Trophoblast cell (in vitro differentiated cells and primary cell): ENCODE data around the gene SDC1.
"Not testable (repeated sequence)": the region's sequence is repeated elsewhere in the genome, so short reads cannot be mapped to it uniquely, and the experiment has no call there.

Experiments
- DNase-seq, 2 donors: peaks; one replicate each; pipeline ENCODE4 v3.0.0-alpha.2; 2016
- H2AFZ ChIP-seq: 2 replicates; pipeline ENCODE4 v1.6.1; 2013; ENCODE audit warnings: low read length, moderate library complexity, mild to moderate bottlenecking; ENCODE audit not compliant: insufficient read depth, poor library complexity
- H2AK5ac ChIP-seq: 2 replicates; pipeline ENCODE4 v1.6.1; 2013; ENCODE audit warnings: mild to moderate bottlenecking, low read length
- H2BK120ac ChIP-seq: 2 replicates; pipeline ENCODE4 v1.6.1; 2013; ENCODE audit warnings: low read length, mild to moderate bottlenecking, moderate library complexity; ENCODE audit not compliant: insufficient read depth, poor library complexity
- H2BK12ac ChIP-seq: 2 replicates; pipeline ENCODE4 v1.6.1; 2013; ENCODE audit warnings: mild to moderate bottlenecking, low read length, moderate library complexity
- H2BK5ac ChIP-seq: 2 replicates; pipeline ENCODE4 v1.6.1; 2013; ENCODE audit warnings: low read length, low read depth, moderate library complexity, mild to moderate bottlenecking; ENCODE audit not compliant: poor library complexity
- H3K14ac ChIP-seq: 2 replicates; pipeline ENCODE4 v1.6.1; 2013; ENCODE audit warnings: mild to moderate bottlenecking, low read length
- H3K18ac ChIP-seq: 2 replicates; pipeline ENCODE4 v1.6.1; 2013; ENCODE audit warnings: mild to moderate bottlenecking, low read length
- H3K23ac ChIP-seq: 2 replicates; pipeline ENCODE4 v1.6.1; 2013; ENCODE audit warnings: low read length
- H3K27ac ChIP-seq: 2 replicates; pipeline ENCODE4 v1.5.1; 2013; ENCODE audit warnings: low read depth, mild to moderate bottlenecking, inconsistent platforms, low read length, moderate library complexity
- H3K27me3 ChIP-seq: 2 replicates; pipeline ENCODE4 v1.6.1; 2013; ENCODE audit warnings: inconsistent platforms, mild to moderate bottlenecking, low read length, moderate library complexity; ENCODE audit not compliant: insufficient read depth
- H3K36me3 ChIP-seq, 2 experiments: 1 replicate in 1 of 2; 2 replicates in 1 of 2; pipeline ENCODE4 v1.6.1; 2013; ENCODE audit warnings: low read length in 2 of 2, mild to moderate bottlenecking in 2 of 2, moderate library complexity in 1 of 2; ENCODE audit not compliant: insufficient read depth in 2 of 2, control insufficient read depth in 1 of 2
- H3K4ac ChIP-seq: 2 replicates; pipeline ENCODE4 v1.6.1; 2013; ENCODE audit warnings: low read depth, mild to moderate bottlenecking, low read length, moderate library complexity
- H3K4me1 ChIP-seq, 2 experiments: 1 replicate in 1 of 2; 2 replicates in 1 of 2; pipeline ENCODE4 v1.6.1; 2013; ENCODE audit warnings: low read length in 2 of 2, mild to moderate bottlenecking in 2 of 2, moderate library complexity in 1 of 2; ENCODE audit not compliant: insufficient read depth in 2 of 2, control insufficient read depth in 1 of 2
- H3K4me2 ChIP-seq: 2 replicates; pipeline ENCODE4 v1.6.1; 2013; ENCODE audit warnings: inconsistent platforms, mild to moderate bottlenecking, low read length, moderate library complexity
- H3K4me3 ChIP-seq: 2 replicates; pipeline ENCODE4 v1.5.1; 2013; ENCODE audit warnings: mild to moderate bottlenecking, low read depth, low read length, inconsistent platforms
- H3K79me1 ChIP-seq: one replicate; pipeline ENCODE4 v1.6.1; 2013; ENCODE audit warnings: low read length
- H3K79me2 ChIP-seq: 2 replicates; pipeline ENCODE4 v1.6.1; 2013; ENCODE audit warnings: low read length, mild to moderate bottlenecking; ENCODE audit not compliant: control insufficient read depth, insufficient read depth, poor library complexity
- H3K9ac ChIP-seq: 2 replicates; pipeline ENCODE4 v1.6.1; 2013; ENCODE audit warnings: mild to moderate bottlenecking, low read length
- H3K9me3 ChIP-seq: 2 replicates; pipeline ENCODE4 v1.6.1; 2013; ENCODE audit warnings: low read depth, mild to moderate bottlenecking, control low read depth, inconsistent platforms, low read length; ENCODE audit not compliant: insufficient read depth
- H4K12ac ChIP-seq: 2 replicates; pipeline ENCODE4 v1.6.1; 2013; ENCODE audit warnings: low read depth, mild to moderate bottlenecking, low read length, moderate library complexity
- H4K8ac ChIP-seq: 2 replicates; pipeline ENCODE4 v1.6.1; 2013; ENCODE audit warnings: low read depth, mild to moderate bottlenecking, low read length, moderate library complexity
- H4K91ac ChIP-seq: one replicate; pipeline ENCODE4 v1.6.1; 2013; ENCODE audit warnings: low read depth, mild to moderate bottlenecking, low read length, moderate library complexity
- WGBS: extraction: QIAGEN DNeasy Blood & Tissue Kit; methylation state at CpG from one replicate; pipeline ENCODE4 v1.1.7; 2013; ENCODE audit warnings: missing lambda C conversion rate; ENCODE audit not compliant: insufficient read length, insufficient coverage; ENCODE audit errors: extremely low coverage; 5-methylcytosine and 5-hydroxymethylcytosine counted together

The SDC1 gene

DNA sequence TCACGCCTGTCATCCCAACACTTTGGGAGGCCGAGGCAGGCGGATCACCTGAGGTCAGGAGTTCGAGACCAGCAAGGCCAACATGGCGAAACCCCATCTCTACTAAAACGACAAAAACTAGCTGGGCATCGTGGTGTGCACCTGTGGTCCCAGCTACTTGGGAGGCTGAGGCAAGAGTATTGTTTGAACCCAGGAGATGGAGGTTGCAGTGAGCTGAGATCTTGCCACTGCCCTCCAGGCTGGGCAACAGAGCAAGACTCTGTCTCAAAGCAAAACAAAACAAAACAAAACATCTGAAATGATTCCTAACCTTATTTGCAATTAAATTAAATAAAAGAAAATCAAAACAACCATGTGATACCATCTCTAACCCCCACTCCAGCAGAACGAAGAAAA, 29.9 kb downstream of the SDC1 start:
- H3K9ac ChIP-seq, H3K4ac ChIP-seq, H4K8ac ChIP-seq, H3K9me3 ChIP-seq, H3K79me1 ChIP-seq, H3K18ac ChIP-seq, H3K14ac ChIP-seq, H3K23ac ChIP-seq, H2BK120ac ChIP-seq, H3K27ac ChIP-seq, H3K4me3 ChIP-seq, H3K79me2 ChIP-seq, H3K36me3 ChIP-seq, H3K27me3 ChIP-seq, H2BK5ac ChIP-seq, H3K4me2 ChIP-seq, H2BK12ac ChIP-seq, DNase-seq, H3K4me1 ChIP-seq, H2AK5ac ChIP-seq, H4K91ac ChIP-seq, H4K12ac ChIP-seq, H2AFZ ChIP-seq: not testable (repeated sequence)
- WGBS: no CpG with 5 or more reads among the region's 8 CpGs

DNA sequence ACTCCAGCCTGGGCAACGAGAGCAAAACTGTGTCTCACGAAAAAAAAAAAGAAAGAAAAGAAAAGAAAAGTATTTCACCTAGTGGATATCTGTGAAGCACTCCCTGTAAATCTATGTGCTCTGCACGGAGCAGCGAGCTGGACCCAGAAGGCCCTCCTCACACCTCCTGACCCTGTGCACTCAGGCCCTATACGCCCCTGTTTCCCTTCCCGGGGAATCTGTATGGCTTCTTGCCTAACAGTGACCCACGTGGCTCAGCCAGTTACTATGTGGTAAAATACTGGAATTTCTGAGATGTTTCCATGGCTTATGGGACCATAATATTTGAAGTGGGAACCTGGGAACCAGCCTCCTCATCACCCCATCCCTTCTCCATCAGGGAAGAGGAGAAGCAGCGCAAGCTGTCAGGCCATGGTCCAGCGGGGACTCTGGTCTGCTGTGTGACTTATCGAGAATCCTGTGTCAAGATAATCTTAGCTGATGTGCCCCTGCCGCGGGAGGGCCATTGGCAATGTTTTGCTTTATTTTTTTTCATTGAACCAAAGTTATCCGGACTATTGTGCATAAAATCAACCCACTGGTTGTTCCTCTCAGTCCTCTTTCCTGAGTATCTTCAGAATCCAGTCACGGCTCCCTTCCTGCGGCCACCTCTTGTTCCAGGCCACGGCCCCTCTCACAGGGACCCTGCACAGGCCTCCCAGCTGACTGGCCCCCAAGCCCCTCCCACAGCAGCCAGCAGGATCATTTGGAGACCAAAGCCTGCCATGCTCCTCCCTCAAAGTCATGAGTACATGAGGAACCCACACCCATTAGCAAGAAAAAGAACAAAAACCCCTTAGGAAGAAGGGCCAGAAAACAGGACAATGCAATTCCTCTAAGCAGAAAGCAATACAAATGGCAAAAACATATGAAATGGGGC, 30.6 kb downstream of the SDC1 start:
- Histone ChIP-seq H3K4ac (no peak overlapping the region), H3K27ac (no peak overlapping the region), H3K9me3 (no peaks in the 10 kb centered on the region), H2AFZ (no peak overlapping the region), H4K91ac (no peak overlapping the region), H3K36me3 (no peaks in the 10 kb centered on the region), H3K18ac (no peak overlapping the region), H3K79me2 (no peaks in the 10 kb centered on the region), H2BK5ac (no peak overlapping the region), H2BK120ac (no peak overlapping the region), H3K9ac (no peak overlapping the region), H3K4me1 (no peaks in the 10 kb centered on the region), H4K8ac (no peak overlapping the region), H3K23ac (no peak overlapping the region), H4K12ac (no peak overlapping the region), H2BK12ac (no peak overlapping the region), H3K27me3 (no peaks in the 10 kb centered on the region), H3K4me3 (no peak overlapping the region), H3K14ac (no peak overlapping the region), H3K79me1 (peaks cover 2% of the 10 kb centered on the region), H2AK5ac (no peak overlapping the region), H3K4me2 (no peak overlapping the region)
- no CpG with 5 or more reads among the region's 16 CpGs for WGBS
- no peak for DNase-seq

DNA sequence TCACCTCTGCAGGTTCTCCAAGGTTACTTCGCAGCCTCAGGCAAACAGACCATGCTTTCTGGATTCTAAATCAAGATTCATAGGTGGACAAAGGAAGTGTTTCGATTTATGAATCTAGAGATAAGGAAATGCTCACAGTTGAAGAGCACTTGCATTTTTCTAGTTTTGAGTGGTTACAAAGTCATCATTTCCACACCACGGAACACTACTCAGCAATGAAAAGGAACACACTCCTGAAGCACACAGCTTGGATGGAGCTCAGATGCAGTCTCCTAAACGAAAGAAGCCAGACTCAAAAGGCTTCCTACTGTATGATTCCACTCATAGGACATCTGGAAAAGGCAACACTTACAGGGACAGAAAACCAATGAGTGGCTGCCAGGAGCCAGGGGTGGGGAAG, 31.7 kb downstream of the SDC1 start:
- H3K4me1 ChIP-seq: no peaks in the 10 kb centered on the region
- H3K23ac ChIP-seq: no peak overlapping the region
- no peak overlapping the region for H2BK120ac ChIP-seq
- no peak overlapping the region for H4K8ac ChIP-seq
- no peak overlapping the region for H3K27ac ChIP-seq
- no peak overlapping the region for H4K12ac ChIP-seq
- no peak overlapping the region for H3K4ac ChIP-seq
- H3K36me3 ChIP-seq: no peaks in the 10 kb centered on the region
- no CpG with 5 or more reads among the region's 4 CpGs for WGBS
- H3K4me2 ChIP-seq: no peak overlapping the region
- H3K14ac ChIP-seq: no peak overlapping the region
- no peak for DNase-seq
- no peaks in the 10 kb centered on the region for H3K27me3 ChIP-seq
- H2BK12ac ChIP-seq: no peak overlapping the region
- H2AFZ ChIP-seq: no peak overlapping the region
- H3K9me3 ChIP-seq: no peaks in the 10 kb centered on the region
- H3K4me3 ChIP-seq: no peak overlapping the region
- no peaks in the 10 kb centered on the region for H3K79me2 ChIP-seq
- no peak overlapping the region for H2BK5ac ChIP-seq
- H3K9ac ChIP-seq: no peak overlapping the region
- no peak overlapping the region for H2AK5ac ChIP-seq
- no peak overlapping the region for H3K18ac ChIP-seq
- H3K79me1 ChIP-seq: peaks cover 2% of the 10 kb centered on the region
- no peak overlapping the region for H4K91ac ChIP-seq

GRCh38 chr2:20192781-20193180, 32.1 kb downstream of the SDC1 start:
- Histone ChIP-seq H3K9me3 (no peaks in the 10 kb centered on the region), H2BK12ac (no peak overlapping the region), H3K79me1 (peaks cover 3% of the 10 kb centered on the region), H3K14ac (no peak overlapping the region), H3K79me2 (no peaks in the 10 kb centered on the region), H2AK5ac (no peak overlapping the region), H3K4me1 (no peaks in the 10 kb centered on the region), H2AFZ (no peak overlapping the region), H3K23ac (no peak overlapping the region), H3K4me2 (no peak overlapping the region), H3K36me3 (no peaks in the 10 kb centered on the region), H3K27ac (no peak overlapping the region), H3K9ac (no peak overlapping the region), H3K27me3 (no peaks in the 10 kb centered on the region), H4K8ac (no peak overlapping the region), H4K91ac (no peak overlapping the region), H4K12ac (no peak overlapping the region), H3K4ac (no peak overlapping the region), H2BK5ac (no peak overlapping the region), H2BK120ac (no peak overlapping the region), H3K4me3 (peak overlapping the region; percentile 24), H3K18ac (no peak overlapping the region)
- DNase-seq: no peak
- no CpG with 5 or more reads among the region's 2 CpGs for WGBS
